DMS53 treated with DMSO at 0.1 percent for 48 hours (cell line): ENCODE data around the gene ECE1.

Experiments used
- DNase-seq: peaks from one replicate; lab custom pipeline; 2025; ENCODE audit not compliant: unreplicated experiment; lab: John Stamatoyannopoulos, UW

Gene ECE1

GRCh38 chr1:21325731-21326387, 35.6 kb upstream of the ECE1 start:
- no peak for DNase-seq

DNA sequence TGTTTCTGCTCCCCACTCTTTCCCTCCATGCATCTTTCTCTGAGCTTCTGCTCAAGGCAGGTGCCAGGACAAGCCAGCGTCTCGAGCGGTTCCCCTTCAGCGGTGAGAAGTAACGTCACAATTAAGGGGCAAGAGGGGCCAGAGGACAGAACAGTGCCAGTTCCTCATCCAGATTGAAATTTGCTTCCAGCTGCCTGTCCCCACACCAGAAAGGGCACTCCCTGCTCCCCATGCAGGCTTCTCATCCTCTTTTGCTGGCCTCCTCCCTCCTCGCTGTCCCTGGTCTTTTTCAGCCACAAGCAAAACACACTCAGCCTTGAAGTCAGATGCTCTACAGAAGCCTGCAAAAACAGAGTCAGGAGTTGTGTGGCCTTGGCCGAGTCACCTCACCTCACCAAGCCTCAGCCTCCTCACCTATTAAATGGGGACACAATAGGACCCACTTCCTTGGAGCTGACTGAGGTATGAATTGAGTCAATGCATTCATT, 35.0 kb upstream of the ECE1 start:
- DNase-seq = no peak

DNA sequence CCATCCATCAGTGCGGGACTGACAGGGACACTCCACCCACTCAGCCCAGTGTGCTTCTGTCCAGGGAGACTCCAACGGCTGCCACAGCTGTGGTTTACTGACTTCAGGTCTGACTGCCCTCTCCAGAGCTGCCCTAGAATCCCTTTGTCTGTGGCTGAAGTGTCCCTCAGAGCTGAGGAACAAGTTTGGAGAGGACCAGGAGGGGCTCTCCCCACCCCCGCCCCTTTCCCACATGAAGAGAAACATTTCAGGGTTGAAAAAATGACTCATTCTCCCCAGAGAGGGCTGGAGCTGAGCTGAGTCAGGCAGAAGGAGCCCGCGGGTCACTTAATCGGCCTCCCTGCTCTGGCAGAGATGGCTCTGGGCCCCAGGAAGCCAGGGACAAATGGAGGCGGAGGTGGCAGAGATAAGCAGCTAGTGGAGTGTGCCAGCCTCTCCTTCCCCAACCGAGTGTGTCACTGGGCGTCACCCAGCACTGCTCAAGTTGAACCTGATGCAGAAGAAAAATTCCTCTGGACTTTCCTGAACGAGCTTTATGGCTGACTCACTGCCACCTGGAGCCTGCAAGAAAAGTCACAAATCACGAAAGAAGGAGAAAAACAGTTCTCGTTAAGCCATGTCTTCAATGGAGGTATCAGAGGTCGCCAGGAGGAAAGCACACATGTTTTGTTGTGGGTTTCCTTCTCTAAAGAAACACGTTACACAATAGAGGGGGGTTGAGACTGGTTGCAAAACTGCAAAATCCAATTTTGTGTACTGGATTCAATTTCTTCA, 34.3 kb upstream of the ECE1 start:
- DNase-seq = peak; percentile 53

DNA sequence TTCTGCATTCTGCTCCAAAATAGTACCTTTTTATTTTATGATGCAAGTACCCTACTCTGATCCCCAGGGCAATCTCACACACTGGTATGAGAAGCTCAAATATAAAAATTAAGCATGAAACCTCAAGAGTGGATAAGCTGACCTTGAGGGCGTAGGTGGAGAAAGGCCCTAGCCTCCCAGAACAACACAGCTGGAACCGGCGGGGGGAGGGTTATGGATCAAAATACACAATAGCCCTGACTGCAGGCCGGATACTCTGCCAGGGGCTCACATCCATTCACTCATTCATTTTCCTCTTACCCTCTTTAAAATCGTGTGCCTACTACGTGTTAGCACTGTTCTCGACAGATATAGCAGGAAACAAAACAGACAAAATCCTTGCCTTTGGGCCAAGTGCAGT, 32.8 kb upstream of the ECE1 start:
- DNase-seq = no peak

DNA sequence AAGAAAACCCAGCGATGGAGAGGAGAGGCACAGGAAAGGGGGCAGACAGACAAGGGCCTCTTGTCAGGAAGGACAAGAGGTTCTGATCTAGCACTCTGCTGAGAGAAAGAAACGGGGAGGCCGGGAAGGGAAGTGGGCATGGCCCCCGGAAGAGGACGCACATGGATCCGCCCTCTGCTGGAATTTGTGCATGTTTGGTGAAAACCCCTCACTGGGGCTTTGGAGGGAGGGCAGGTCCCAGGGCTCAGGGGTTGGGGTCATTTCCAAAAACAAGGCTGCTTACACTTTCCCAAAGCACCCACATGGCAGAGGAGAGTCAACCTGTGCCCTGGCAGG, 32.4 kb upstream of the ECE1 start:
- no peak for DNase-seq

DNA sequence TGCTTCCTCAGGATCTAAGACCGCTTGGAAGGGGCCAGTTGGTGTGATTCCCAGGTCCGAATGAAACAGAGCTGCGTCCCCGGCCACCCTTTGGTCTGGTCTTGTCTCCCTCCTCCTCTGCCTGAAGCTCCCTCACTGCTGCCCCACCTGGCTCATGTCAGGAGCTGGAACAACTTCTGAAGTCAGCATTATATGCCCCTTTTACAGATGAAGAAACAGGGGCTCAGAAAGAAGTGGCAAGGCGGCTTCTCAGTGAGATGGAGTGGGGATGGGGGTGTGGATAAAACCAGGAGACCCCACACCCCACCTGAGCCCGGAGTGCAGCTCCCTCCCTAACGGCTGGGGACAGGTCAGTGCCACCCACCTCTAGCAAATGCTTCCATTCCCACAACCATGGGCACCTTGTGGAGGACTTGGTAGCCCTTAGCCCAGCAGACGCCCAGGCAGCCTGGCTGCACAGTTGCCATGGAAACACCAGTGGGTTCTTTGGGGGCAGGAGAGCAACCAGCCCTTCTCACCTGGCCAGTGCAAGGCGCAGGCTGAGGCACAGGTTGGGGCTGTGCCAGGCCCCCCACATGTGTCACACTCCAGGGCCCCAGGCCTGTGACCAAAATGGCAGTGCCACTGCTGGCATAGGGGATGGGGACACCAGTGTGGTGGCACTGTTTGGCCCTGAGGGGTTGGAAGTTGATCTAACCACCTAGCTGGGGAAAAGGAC, 31.9 kb upstream of the ECE1 start:
- no peak for DNase-seq

- no peak for DNase-seq
Measured at GRCh38 chr1:21320410-21321108, 30.3 kb upstream of the ECE1 start.

DNA sequence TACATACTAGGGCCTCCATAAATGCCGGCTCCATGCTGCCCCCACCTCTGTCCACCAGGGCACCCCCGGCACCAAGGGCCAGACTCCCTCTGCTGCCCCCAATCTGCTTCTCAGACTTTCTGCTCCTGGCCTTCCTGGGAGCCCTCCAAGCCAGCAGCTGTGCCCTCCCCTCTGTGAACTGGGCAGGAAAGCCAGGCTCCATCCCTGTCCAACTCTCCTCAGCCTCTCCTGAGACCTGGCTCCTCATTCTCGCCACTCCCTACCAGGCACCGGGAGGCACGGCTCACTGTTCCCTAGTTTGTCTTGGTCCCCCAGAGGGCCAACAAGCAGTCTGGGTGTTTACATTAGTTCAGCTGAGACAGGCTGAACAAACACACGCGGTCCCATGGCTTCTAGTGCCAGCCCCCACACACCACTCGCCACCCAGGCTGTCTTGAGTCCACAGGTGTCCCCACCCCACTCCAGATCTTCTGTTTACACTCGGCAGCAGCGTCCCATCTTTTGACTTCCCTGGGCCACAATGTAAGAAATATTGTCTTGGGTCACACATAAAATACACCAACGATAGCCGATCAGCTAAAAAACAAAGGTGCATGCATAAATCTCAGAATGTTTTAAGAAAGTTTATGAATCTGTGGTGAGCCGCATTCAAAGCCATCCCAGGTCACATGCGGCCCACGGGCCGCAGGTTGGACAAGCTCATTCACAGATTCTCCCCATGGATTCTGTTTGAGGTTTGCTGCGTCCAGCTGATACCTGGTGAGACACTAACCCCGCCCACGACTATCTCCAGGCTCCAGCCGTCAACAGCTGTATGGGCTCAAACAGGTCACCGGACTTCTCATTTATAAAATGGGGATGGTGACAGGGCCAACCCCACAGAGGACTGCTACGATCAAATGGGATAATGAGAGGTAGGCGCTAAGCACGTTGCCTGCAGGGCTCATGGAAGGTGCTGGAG, 29.5 kb upstream of the ECE1 start:
- DNase-seq = peak; percentile 9

- no peak for DNase-seq
Measured at GRCh38 chr1:21318714-21319159, 28.5 kb upstream of the ECE1 start.

- no peak for DNase-seq
Measured at GRCh38 chr1:21318057-21318713, 27.9 kb upstream of the ECE1 start.

GRCh38 chr1:21317690-21318043, 27.4 kb upstream of the ECE1 start:
- DNase-seq = no peak

GRCh38 chr1:21317035-21317689, 26.9 kb upstream of the ECE1 start:
- DNase-seq = no peak

GRCh38 chr1:21314743-21315396, 24.6 kb upstream of the ECE1 start:
- DNase-seq = no peak

GRCh38 chr1:21313886-21314721, 23.8 kb upstream of the ECE1 start:
- DNase-seq = no peak

DNA sequence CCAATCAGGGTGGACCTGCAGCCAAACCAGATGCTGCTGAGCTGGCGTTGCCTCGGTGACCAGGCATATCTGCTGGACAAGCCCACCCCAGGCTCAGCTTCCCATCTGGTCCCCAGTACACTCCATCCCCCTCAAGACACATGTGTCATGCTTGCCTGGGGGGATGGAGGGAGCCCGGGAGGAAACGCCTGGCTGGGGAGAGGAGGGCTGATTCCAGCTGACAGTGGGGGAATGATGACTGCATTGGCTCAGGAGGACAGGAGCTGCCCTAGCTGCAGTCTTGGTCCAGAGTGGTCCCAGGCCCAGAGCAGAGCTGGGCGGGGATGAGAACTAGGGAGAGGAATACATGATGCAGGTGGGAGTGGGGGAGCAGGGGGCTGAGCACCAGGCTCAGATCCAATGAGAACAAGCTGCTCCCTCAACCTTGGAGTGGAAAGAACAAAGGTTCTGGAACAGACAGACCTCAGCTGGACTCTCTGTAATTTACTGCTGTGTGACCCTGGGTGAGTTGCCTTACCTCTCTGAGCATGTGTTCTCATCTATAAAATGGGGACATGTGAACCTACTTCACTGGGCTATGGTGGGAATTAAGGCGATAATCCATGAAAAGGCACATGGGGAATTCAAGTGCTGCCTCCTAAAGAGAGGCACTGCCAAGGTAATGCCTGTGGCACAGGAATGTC, 23.1 kb upstream of the ECE1 start:
- DNase-seq = no peak

- no peak for DNase-seq
Measured at GRCh38 chr1:21312407-21312992, 22.2 kb upstream of the ECE1 start.

GRCh38 chr1:21311016-21311415, 20.8 kb upstream of the ECE1 start:
- DNase-seq = no peak
